CD14-positive monocyte (primary cell): ENCODE results near the gene BLMH. TPM values are rescaled to one million over a fixed set of nuclear protein-coding genes. Genes with fewer than 3 reads are reported as not detected.

Experiments used
- DNase-seq, 3 donors: peaks; one replicate each; pipeline ENCODE4 v3.0.0-alpha.2; 2011 to 2022
- H2AFZ ChIP-seq: 2 replicates; pipeline ENCODE4 v1.6.0; 2012; ENCODE audit warnings: mild to moderate bottlenecking, low read depth, low read length, inconsistent platforms; ENCODE audit not compliant: insufficient read depth, poor library complexity, severe bottlenecking
- H3K27ac ChIP-seq, 2 donors: 1 replicate in 1 of 2; 2 replicates in 1 of 2; pipeline ENCODE4 v1.5.1; 2012 to 2013; ENCODE audit warnings: low read length in 2 of 2, control low read depth in 1 of 2, inconsistent platforms in 1 of 2, low read depth in 1 of 2, mild to moderate bottlenecking in 1 of 2
- H3K27me3 ChIP-seq, 2 donors: one replicate each; pipeline versions ENCODE4 v1.6.0 to v1.6.1; 2011 to 2013; ENCODE audit warnings: low read length in 2 of 2; ENCODE audit not compliant: control insufficient read depth in 2 of 2, insufficient read depth in 2 of 2
- H3K36me3 ChIP-seq, 2 donors: replicated peaks in 1 of 2; 1 replicate in 1 of 2; 2 replicates in 1 of 2; pipeline versions ENCODE4 v1.5.1 to v1.6.1; 2012 to 2013; ENCODE audit warnings: low read length in 2 of 2, control low read depth in 1 of 2, inconsistent platforms in 1 of 2, mild to moderate bottlenecking in 1 of 2; ENCODE audit not compliant: insufficient read depth in 2 of 2, control insufficient read depth in 1 of 2
- H3K4me1 ChIP-seq, 2 donors: 1 replicate in 1 of 2; 2 replicates in 1 of 2; pipeline versions ENCODE4 v1.5.1 to v1.6.1; 2012 to 2013; ENCODE audit warnings: low read length in 2 of 2, control low read depth in 1 of 2, inconsistent platforms in 1 of 2, mild to moderate bottlenecking in 1 of 2, moderate library complexity in 1 of 2; ENCODE audit not compliant: insufficient read depth in 2 of 2, control insufficient read depth in 1 of 2
- H3K4me2 ChIP-seq: replicated peaks from 2 replicates; pipeline ENCODE3; 2012; ENCODE audit warnings: low read length, moderate library complexity, mild to moderate bottlenecking; ENCODE audit not compliant: poor library complexity, severe bottlenecking; ENCODE audit errors: extremely low read depth
- H3K4me3 ChIP-seq, 3 experiments: fragments of 200-600 bp in 1 of 3; sonication (generic) in 1 of 3; replicated peaks in 1 of 3; 1 replicate in 2 of 3; 2 replicates in 1 of 3; pipeline ENCODE4 v1.5.1; 2011 to 2013; ENCODE audit warnings: low read length in 3 of 3, mild to moderate bottlenecking in 3 of 3, control low read depth in 2 of 3, low read depth in 2 of 3, inconsistent platforms in 1 of 3, moderate library complexity in 1 of 3
- H3K79me2 ChIP-seq: 2 replicates; pipeline ENCODE4 v1.6.0; 2012; ENCODE audit warnings: mild to moderate bottlenecking, control low read depth, inconsistent platforms, low read length, moderate library complexity; ENCODE audit not compliant: insufficient read depth
- H3K9ac ChIP-seq: 2 replicates; pipeline ENCODE4 v1.6.0; 2017; ENCODE audit warnings: low read length, mild to moderate bottlenecking; ENCODE audit not compliant: insufficient read depth, poor library complexity, severe bottlenecking
- H3K9me3 ChIP-seq, 2 donors: replicated peaks in 1 of 2; 1 replicate in 1 of 2; 2 replicates in 1 of 2; pipeline versions ENCODE4 v1.5.1 to v1.6.1; 2012 to 2013; ENCODE audit warnings: low read length in 2 of 2, control low read depth in 1 of 2; ENCODE audit not compliant: control insufficient read depth in 1 of 2, insufficient read depth in 1 of 2
- H4K20me1 ChIP-seq: 2 replicates; pipeline ENCODE4 v1.6.0; 2012; ENCODE audit warnings: mild to moderate bottlenecking, low read length, control low read depth, moderate library complexity; ENCODE audit not compliant: insufficient read depth
- H3K27ac Mint-ChIP-seq, 7 donors: one replicate each; pipeline ENCODE4 v1.8.0; 2020; ENCODE audit warnings: mild to moderate bottlenecking in 7 of 7, mixed read lengths in 7 of 7, moderate library complexity in 6 of 7, inconsistent platforms in 2 of 7
- H3K27me3 Mint-ChIP-seq, 3 donors: one replicate each; pipeline ENCODE4 v1.8.0; 2021 to 2022; ENCODE audit warnings: low read depth in 3 of 3, mild to moderate bottlenecking in 3 of 3, mixed read lengths in 3 of 3, moderate library complexity in 3 of 3, inconsistent platforms in 1 of 3
- H3K36me3 Mint-ChIP-seq, 2 donors: one replicate each; pipeline ENCODE4 v1.8.0; 2020; ENCODE audit warnings: mixed read lengths in 2 of 2, inconsistent platforms in 1 of 2, mild to moderate bottlenecking in 1 of 2
- H3K4me1 Mint-ChIP-seq: one replicate; pipeline ENCODE4 v1.8.0; 2020; ENCODE audit warnings: mild to moderate bottlenecking, mixed read lengths
- H3K4me3 Mint-ChIP-seq, 2 donors: one replicate each; pipeline ENCODE4 v1.8.0; 2020; ENCODE audit warnings: mild to moderate bottlenecking in 2 of 2, mixed read lengths in 2 of 2, moderate library complexity in 1 of 2
- H3K9me3 Mint-ChIP-seq, 7 donors: one replicate each; pipeline ENCODE4 v1.8.0; 2020 to 2022; ENCODE audit warnings: mixed read lengths in 7 of 7, mild to moderate bottlenecking in 6 of 7, moderate library complexity in 6 of 7, inconsistent platforms in 2 of 7
- WGBS: methylation state at CpG from one replicate; pipeline ENCODE4 v1.1.5; 2013; ENCODE audit warnings: missing lambda C conversion rate; ENCODE audit not compliant: insufficient coverage; 5-methylcytosine and 5-hydroxymethylcytosine counted together
- intact Hi-C, 2 donors: fragments of 100-400 bp; cut with micrococcal nuclease; formaldehyde crosslinking; loops; one replicate each; pipeline versions ENCODE4 v1.15.0 to v1.15.1; 2023
- polyA plus RNA-seq, 3 donors: library from polyadenylated mRNA; depleted of rRNA in 1 of 3; unstranded in 2 of 3; stranded (reverse) in 1 of 3; fragments of 300-500 nt in 2 of 3; fragments of >200 nt in 1 of 3; fragmentation: Illumina TruSeq in 2 of 3; gene quantifications; 1 replicate in 2 of 3; 2 replicates in 1 of 3; pipeline ENCODE4 v1.2.3, GENCODE V29; 2012 to 2021
- TF ChIP-seq, protein P1 (sequence below): fragments of 200-600 bp; IDR thresholded peaks from one replicate; pipeline ENCODE4 v1.8.0; 2022; ENCODE audit warnings: antibody characterized with exemption, mild to moderate bottlenecking

BLMH gene
- polyA plus RNA-seq, 3 donors, result 6.6 to 10.8 (median 10.4) TPM

DNA sequence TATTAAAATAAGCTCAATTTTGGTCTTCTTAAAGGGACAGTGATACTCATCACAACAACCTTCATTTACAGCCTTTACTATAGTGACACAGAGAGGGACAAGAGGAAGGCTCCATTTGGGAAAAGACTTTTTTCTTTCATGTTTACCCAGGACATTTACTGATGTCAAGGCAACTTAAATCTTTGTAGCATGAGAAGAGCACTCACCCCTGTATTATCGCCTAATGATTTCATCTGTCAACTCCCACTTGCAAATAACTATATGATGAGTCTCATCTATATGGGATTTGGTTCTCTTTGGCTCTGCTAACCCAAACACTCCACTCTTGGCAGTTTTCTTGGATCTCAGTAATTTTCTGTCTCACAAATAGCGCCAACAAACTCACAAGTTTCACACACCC is 24.1 kb downstream of the BLMH start:
- Histone ChIP-seq H3K27ac (no peak overlapping the region), H3K79me2 (no peaks in the 10 kb centered on the region), H4K20me1 (no peaks in the 10 kb centered on the region), H2AFZ (no peak overlapping the region), H3K9ac (no peak overlapping the region), H3K4me1 (no peaks in the 10 kb centered on the region), H3K9me3 (no peaks in the 10 kb centered on the region), H3K27me3 (no peaks in the 10 kb centered on the region), H3K36me3 (peaks cover 72 to 93% of the 10 kb centered on the region in 2 donors), H3K4me2 (no peak overlapping the region), H3K4me3 (no peak overlapping the region)
- H3K4me3 Mint-ChIP-seq, result no peak overlapping the region
- no peak for DNase-seq
- H3K9me3 Mint-ChIP-seq, result no peaks in the 10 kb centered on the region
- no peaks in the 10 kb centered on the region for H3K27me3 Mint-ChIP-seq
- H3K36me3 Mint-ChIP-seq, result peaks cover 74 to 83% of the 10 kb centered on the region in 2 donors
- intact Hi-C loops, result no loop called here
- no CpG with 5 or more reads among the region's 2 CpGs for WGBS
- TF ChIP-seq, protein P1, sequence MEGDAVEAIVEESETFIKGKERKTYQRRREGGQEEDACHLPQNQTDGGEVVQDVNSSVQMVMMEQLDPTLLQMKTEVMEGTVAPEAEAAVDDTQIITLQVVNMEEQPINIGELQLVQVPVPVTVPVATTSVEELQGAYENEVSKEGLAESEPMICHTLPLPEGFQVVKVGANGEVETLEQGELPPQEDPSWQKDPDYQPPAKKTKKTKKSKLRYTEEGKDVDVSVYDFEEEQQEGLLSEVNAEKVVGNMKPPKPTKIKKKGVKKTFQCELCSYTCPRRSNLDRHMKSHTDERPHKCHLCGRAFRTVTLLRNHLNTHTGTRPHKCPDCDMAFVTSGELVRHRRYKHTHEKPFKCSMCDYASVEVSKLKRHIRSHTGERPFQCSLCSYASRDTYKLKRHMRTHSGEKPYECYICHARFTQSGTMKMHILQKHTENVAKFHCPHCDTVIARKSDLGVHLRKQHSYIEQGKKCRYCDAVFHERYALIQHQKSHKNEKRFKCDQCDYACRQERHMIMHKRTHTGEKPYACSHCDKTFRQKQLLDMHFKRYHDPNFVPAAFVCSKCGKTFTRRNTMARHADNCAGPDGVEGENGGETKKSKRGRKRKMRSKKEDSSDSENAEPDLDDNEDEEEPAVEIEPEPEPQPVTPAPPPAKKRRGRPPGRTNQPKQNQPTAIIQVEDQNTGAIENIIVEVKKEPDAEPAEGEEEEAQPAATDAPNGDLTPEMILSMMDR, result no peak
- no peak overlapping the region for H3K27ac Mint-ChIP-seq
- no peaks in the 10 kb centered on the region for H3K4me1 Mint-ChIP-seq

DNA sequence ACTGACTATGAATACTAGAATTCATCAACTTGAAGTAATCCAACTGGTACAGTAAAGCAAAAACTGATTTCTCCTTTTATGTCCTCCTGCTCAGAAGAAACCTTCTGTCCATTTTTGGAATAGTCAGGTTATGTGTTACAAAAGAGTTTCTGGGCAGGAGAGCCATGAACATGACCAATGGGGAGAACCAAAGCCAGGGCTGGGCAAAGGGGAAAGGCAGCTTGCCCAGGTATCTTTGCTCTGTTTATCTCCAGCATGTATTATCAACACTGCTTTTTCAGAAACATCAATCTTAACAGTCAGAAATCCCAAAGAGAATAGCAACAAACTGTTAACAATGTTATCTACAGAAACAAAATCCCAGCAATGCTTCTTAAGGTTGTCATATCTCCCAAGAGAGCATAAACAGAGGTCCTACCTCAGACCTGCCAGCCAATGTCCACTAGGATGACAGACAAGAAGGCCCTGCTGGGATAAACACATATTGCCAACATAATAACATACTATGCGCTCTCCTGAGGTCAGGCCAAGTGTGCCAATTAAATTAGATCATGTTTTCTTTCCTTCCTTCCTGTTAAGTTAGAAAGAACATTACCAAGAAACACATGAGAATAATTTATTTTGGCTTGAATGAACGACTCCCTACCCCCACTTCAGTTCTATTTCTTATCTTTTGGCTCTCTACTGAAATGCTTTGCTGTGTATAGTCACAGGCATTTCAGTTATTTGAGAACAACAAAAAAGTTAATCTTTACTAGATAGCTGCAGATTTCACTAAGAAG is 28.0 kb downstream of the BLMH start:
- TF ChIP-seq, protein P1, result no peak
- Histone ChIP-seq H2AFZ (no peak overlapping the region), H3K79me2 (no peaks in the 10 kb centered on the region), H3K27me3 (no peaks in the 10 kb centered on the region), H3K36me3 (peaks cover 48 to 95% of the 10 kb centered on the region in 2 donors), H3K9me3 (no peaks in the 10 kb centered on the region), H4K20me1 (no peaks in the 10 kb centered on the region), H3K27ac (no peak overlapping the region), H3K9ac (no peak overlapping the region), H3K4me1 (no peaks in the 10 kb centered on the region), H3K4me2 (no peak overlapping the region), H3K4me3 (no peak overlapping the region)
- Mint-ChIP-seq H3K4me1 (no peaks in the 10 kb centered on the region), H3K9me3 (no peaks in the 10 kb centered on the region), H3K27ac (no peak overlapping the region), H3K4me3 (no peak overlapping the region), H3K36me3 (peaks cover 73% of the 10 kb centered on the region in 2 donors), H3K27me3 (no peaks in the 10 kb centered on the region)
- no peak for DNase-seq
- no CpG with 5 or more reads among the region's 2 CpGs for WGBS
- intact Hi-C loops, result no loop called here
